Measurements from ENCODE around the gene NKAIN2. TPM values are rescaled to one million over a fixed set of nuclear protein-coding genes. Genes with fewer than 3 reads are reported as not detected.

Gene NKAIN2
- total RNA-seq, 1 experiment from 2014 or later = not detected

DNA sequence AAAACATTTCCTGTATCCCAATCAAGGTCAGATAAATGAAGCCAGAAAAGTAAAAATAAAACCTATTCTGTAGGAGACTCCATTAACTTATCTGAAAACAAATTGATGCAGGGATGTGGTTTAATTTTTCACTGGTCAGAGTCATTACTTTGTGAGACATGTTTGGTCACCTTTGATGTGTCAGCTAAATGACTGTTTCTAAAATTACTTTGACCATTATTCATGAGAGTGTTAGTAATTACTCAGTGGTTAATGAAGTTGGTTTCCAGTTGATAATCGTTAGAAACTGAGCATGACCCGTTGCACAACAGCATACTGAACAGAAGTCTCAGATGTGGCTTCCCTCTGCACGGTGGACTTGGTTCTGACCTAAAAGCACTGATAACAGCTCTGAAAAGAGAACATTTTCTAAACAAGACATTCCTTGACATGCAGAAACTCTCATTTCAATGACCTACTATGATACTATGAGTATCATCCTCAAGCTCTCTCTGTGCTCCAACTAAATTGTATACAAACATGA is 748.1 kb downstream of the NKAIN2 start:
- TF ChIP-seq, protein P1, sequence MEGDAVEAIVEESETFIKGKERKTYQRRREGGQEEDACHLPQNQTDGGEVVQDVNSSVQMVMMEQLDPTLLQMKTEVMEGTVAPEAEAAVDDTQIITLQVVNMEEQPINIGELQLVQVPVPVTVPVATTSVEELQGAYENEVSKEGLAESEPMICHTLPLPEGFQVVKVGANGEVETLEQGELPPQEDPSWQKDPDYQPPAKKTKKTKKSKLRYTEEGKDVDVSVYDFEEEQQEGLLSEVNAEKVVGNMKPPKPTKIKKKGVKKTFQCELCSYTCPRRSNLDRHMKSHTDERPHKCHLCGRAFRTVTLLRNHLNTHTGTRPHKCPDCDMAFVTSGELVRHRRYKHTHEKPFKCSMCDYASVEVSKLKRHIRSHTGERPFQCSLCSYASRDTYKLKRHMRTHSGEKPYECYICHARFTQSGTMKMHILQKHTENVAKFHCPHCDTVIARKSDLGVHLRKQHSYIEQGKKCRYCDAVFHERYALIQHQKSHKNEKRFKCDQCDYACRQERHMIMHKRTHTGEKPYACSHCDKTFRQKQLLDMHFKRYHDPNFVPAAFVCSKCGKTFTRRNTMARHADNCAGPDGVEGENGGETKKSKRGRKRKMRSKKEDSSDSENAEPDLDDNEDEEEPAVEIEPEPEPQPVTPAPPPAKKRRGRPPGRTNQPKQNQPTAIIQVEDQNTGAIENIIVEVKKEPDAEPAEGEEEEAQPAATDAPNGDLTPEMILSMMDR (IDR thresholded peaks at IDR 0.05 in 2 of 3, conservative IDR thresholded peaks at IDR 0.05 in 1 of 3; ENCODE audit: borderline replicate concordance in 1 of 3, insufficient read depth in 1 of 3, low read depth in 2 of 3, low read length in 2 of 3) = no peak
- TF ChIP-seq, protein P2, sequence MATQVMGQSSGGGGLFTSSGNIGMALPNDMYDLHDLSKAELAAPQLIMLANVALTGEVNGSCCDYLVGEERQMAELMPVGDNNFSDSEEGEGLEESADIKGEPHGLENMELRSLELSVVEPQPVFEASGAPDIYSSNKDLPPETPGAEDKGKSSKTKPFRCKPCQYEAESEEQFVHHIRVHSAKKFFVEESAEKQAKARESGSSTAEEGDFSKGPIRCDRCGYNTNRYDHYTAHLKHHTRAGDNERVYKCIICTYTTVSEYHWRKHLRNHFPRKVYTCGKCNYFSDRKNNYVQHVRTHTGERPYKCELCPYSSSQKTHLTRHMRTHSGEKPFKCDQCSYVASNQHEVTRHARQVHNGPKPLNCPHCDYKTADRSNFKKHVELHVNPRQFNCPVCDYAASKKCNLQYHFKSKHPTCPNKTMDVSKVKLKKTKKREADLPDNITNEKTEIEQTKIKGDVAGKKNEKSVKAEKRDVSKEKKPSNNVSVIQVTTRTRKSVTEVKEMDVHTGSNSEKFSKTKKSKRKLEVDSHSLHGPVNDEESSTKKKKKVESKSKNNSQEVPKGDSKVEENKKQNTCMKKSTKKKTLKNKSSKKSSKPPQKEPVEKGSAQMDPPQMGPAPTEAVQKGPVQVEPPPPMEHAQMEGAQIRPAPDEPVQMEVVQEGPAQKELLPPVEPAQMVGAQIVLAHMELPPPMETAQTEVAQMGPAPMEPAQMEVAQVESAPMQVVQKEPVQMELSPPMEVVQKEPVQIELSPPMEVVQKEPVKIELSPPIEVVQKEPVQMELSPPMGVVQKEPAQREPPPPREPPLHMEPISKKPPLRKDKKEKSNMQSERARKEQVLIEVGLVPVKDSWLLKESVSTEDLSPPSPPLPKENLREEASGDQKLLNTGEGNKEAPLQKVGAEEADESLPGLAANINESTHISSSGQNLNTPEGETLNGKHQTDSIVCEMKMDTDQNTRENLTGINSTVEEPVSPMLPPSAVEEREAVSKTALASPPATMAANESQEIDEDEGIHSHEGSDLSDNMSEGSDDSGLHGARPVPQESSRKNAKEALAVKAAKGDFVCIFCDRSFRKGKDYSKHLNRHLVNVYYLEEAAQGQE (IDR thresholded peaks at IDR 0.05; ENCODE audit: low read depth) = no peak
- no peak for TF ChIP-seq RAD21 (IDR thresholded peaks at IDR 0.05; ENCODE audit: low read depth)
- no peak for TF ChIP-seq CBX3 (IDR thresholded peaks at IDR 0.05; ENCODE audit: low read depth)
- TF ChIP-seq, protein P3, sequence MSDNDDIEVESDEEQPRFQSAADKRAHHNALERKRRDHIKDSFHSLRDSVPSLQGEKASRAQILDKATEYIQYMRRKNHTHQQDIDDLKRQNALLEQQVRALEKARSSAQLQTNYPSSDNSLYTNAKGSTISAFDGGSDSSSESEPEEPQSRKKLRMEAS (IDR thresholded peaks at IDR 0.05) = no peak
- TF ChIP-seq JUND (IDR thresholded peaks at IDR 0.05) = no peak
- no peak for TF ChIP-seq CEBPB (IDR thresholded peaks at IDR 0.05; ENCODE audit: low read depth)
- TF ChIP-seq ELF1 (IDR thresholded peaks at IDR 0.05; ENCODE audit: borderline replicate concordance, low read depth) = no peak
- TF ChIP-seq SP1 (IDR thresholded peaks at IDR 0.05; ENCODE audit: low read depth) = no peak
- TF ChIP-seq, protein P4, sequence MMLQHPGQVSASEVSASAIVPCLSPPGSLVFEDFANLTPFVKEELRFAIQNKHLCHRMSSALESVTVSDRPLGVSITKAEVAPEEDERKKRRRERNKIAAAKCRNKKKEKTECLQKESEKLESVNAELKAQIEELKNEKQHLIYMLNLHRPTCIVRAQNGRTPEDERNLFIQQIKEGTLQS (IDR thresholded peaks at IDR 0.05) = no peak
- Histone ChIP-seq H3K36me3 (ENCODE audit: control insufficient read depth in 1 of 2, insufficient read depth in 2 of 2, low read length in 2 of 2) (no peaks in the 10 kb centered on the region), H3K79me2 (ENCODE audit: insufficient read depth, low read length) (no peaks in the 10 kb centered on the region), H3K4me2 (ENCODE audit: low read length) (no peak overlapping the region), H3K4me1 (ENCODE audit: control insufficient read depth in 1 of 2, insufficient read depth in 2 of 2, low read length in 2 of 2) (no peaks in the 10 kb centered on the region), H4K20me1 (ENCODE audit: insufficient read depth) (no peaks in the 10 kb centered on the region), H3K9ac (ENCODE audit: low read length) (no peak overlapping the region), H3K9me2 (ENCODE audit: insufficient read depth) (no peaks in the 10 kb centered on the region), H3K4me3 (replicated peaks in 1 of 2; ENCODE audit: low read depth in 1 of 2, low read length in 2 of 2) (no peak overlapping the region), H3K9me3 (ENCODE audit: control insufficient read depth in 1 of 2, insufficient read depth in 1 of 2, low read depth in 1 of 2, low read length in 2 of 2) (no peaks in the 10 kb centered on the region), H3K27ac (ENCODE audit: low read depth, low read length) (no peak overlapping the region), H2AFZ (ENCODE audit: low read depth, low read length, poor library complexity, severe bottlenecking) (no peak overlapping the region), H3K27me3 (ENCODE audit: insufficient read depth, low read length) (peaks cover 29% of the 10 kb centered on the region; the same call in 1 of the 2 replicates)
- no peak for ATAC-seq
- ChIA-PET RAD21 (ENCODE audit: low non-redundant PET in 1 of 2, low total read pairs in 2 of 2, uncharacterized antibody in 2 of 2, unreplicated experiment in 2 of 2) (no interaction called here), POLR2A (no interaction called here), CTCF (no interaction called here)
- DNase-seq (ENCODE audit: low read depth, low spot score) = no peak
- intact Hi-C loops (cut with micrococcal nuclease) = no loop called here
- BruUV-seq (replicated peaks) = no TSS peak
